ENCODE measurements around the gene TRAF1.

The TRAF1 gene

DNA sequence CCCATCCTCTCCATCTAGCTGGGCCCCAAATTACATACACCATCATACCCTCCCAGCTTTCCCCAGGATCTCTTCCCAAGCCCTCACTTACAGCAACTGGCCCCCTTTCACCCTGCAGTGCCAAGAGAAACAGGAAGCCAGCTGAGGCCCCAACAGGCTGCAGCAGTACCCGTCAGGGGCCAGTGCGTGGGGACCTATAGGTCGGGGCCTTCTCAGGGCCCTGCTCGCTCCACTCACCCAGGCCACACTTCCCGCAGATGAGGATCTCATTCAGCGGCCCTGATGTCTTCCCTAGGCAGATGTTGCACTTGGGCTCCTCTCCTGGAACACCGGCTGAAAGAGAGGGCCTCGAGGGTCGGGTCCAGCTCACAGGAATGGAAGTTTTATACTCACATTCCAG, 56.4 kb downstream of the TRAF1 start:
- DNase-seq (ENCODE audit: low read depth in 2 of 2), result no peak

DNA sequence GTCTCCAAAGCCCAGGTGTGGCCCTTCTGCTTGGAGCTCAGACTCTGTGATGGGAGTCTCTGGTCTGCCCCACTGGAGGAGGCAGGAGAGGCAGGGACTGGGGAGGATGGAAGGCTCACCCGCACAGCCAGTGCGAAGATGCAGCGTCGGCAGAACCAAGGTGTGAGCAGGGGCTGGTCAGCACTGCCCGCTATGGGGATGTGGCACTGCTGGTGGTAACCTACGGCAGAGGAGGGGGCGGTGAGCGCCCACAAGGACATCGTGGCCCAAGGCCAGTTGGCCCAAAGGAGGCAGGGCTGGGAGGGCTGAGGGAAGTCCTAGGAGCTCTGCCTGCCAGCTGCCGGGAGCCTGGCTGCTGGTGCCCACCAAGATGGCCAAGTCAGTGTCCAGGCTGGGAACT, 56.9 kb downstream of the TRAF1 start:
- DNase-seq (ENCODE audit: low read depth in 2 of 2), result no peak

DNA sequence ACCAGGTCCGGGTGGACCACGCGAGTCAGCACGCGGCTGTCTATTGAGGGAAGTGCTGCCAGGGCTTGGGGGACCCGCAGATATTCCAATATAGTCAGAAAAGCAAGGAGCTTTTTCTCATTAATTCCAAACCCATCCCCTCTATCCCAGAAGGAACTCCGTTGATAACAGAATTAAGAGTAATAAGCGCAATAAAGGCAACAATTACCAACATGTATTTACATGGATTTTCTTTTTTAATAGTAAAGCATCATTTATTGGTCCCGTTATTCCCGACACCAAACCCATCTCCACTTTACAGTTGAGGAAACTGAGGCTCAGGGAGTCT, 57.3 kb downstream of the TRAF1 start:
- DNase-seq (ENCODE audit: low read depth in 2 of 2), result no peak

DNA sequence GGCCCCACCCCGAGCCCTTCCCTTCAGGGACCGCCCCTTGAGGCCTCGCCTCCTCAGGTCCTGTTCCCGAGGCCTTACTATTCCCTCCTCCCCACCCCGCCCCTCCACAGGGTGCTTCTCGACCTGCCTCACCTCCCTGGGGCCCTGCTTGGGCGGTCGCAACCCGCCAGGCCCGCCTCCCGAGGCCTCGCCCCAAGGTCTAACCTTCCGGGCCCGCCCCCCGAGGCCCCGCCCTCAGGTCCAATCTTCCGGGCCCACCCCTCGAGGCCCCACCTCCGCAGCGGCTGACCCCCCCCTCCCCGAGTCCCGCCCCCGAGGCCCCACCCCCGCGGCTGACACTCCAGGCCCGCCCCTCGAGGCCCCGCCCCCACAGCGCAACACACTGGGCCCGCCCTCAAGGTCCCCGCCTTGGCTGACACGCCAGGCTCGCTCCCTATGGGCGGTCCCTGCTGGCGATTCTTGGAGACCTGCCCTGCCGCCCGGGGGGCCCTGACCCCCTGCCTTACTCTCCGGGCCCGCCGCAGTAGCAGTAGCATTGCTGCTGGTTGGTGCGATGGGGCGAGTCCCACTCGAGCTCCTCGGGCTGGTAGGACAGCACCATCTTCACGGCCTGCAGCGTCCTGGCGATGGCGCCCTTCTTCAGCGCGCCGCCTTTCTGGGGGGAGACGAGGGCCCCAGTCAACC, 57.8 kb downstream of the TRAF1 start:
- peak; percentile 79 for DNase-seq (ENCODE audit: low read depth in 2 of 2)

DNA sequence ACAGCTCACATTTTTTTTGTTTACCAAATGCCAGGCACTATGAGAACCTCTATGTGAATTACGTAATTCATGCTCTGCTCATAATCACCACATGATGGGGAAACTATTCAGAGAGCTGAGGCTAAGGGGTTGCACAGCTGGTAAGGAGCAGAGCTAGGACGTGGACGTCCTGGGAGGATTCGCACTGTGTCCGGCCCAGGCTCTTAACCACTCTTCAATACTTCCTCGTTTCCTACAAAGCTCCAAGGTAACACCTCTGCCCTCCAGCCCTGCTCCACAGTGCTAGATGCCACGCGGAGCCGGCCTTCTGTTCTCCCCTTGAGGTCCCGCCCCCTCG, 58.3 kb downstream of the TRAF1 start:
- DNase-seq (ENCODE audit: low read depth in 2 of 2), result peak in 1 of 2 experiments; percentile 34

DNA sequence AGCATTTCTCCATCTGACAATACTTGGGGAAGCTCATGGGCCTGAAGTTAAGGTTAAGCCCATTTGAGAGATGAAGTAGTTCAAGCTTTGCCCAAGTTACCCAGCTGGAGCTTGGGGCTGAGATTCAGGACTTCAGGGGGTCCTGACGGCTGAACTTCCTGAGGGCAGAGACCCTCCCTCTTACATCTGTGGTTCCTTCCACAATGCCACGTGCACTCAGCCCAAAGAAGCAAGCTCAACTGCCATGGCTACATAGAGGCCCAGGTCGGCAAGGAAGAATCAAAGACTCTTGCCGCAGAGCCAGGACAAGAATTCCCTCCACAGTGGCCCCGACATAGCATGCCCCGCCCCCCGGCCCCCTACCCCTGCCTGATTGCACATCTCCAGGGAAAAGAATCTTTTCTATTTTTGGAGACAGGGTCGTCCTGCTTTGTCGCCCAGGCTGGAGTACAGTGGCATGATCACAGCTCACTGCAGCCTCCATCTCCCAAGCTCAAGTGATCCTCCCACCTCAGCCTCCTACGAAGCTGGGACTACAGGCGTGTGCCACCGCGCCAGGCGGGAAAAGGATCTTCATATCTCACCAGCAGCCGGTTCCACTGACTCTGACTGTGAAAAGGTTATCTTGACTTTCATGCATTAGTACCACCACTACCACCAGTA, 58.8 kb downstream of the TRAF1 start:
- DNase-seq (ENCODE audit: low read depth in 2 of 2), result no peak

DNA sequence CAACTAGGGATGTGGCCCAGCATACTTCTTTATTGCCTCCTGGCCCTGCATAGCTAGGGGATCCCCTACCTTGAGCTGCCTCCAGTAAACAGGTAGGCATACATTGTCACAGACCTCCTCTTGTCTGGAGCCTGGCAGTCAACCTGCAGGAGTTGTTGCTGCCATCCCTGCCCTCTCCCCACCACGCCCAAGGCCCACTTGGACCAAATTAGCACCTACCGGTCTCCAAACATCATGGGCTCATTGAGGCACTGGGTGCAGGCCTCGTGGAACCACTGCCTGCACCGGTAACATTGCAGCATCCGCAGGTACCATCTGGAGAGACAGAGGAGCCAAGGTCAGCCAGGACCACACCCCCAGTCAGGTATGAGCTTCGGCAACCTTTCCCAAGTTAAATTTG, 59.9 kb downstream of the TRAF1 start:
- no peak for DNase-seq (ENCODE audit: low read depth in 2 of 2)

DNA sequence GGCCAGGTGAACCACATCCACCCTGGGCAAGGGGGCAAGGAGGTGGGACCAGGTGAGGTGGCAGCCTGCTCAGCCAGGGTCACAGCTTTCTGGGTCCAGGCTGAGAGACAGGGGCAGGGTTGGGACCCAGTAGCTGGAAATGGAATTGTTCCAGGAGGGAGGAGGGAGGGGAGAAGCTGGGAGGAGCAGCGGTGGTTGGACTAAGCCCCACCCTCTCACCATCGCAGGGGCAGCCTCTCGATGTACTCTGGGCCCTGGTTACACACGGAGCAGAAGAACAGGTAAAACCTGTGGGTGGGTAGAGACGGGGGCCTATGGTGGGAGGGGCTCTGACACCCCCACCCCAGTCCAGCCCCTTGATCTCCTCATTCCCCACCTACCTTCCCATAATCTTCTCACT, 60.8 kb downstream of the TRAF1 start:
- DNase-seq (ENCODE audit: low read depth in 2 of 2), result no peak

DNA sequence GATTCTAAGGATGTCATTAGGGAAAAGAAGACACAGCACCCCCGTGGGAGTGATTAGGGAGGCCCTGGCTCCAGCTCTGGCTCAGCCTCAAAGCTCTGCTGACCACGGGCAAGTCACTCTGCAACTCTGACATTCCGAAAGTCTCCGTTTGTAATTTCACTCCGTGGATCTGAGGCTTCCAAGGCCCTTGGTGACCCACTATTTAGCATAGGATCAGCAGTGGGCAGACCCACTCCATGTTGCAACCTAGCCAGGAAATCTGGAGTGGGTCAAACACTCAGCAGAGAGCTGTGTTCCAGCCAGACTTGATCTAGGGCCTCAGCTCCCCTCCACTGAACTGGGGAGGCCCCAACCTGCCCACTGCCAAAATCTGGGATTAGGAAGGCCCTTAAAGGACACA, 61.4 kb downstream of the TRAF1 start:
- DNase-seq (ENCODE audit: low read depth in 2 of 2), result no peak

DNA sequence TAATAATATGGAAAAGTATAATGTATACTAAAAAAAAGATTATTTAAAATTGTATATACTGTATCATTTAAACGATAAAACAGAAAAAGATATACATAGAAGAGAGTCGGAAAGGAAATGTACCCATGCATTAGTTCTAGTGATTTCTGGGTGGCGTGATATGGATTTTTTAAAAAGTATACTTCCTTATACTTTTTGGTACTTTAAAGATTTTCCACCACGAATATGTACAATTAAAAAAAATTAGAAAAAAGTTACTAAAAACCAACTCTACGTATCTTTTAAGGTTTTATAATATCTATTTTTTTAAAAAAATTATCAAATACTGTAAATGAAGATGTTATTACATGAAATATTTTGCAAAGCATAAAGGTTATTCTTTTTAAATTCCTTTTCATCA, 61.9 kb downstream of the TRAF1 start:
- DNase-seq (ENCODE audit: low read depth in 2 of 2), result no peak

DNA sequence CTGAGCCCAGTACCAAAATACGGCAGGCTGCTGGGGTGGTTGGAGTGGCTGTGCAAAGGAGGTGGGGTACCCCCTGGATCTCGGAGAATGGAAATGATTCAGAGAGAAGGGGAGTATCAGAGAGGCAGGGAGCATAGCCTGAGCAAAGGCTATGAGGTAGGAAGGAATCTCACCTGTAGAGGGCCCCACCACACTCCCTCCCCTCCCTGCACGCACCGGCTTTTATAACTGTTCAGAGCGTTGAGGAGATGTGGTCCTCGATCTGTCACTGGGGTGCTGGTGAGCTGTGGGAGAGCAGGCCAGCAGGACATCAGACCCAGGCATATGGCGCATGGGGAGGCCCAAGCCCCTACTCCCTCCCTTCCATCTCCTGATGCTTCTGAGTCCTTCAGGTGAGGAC, 62.8 kb downstream of the TRAF1 start:
- DNase-seq (ENCODE audit: low read depth in 2 of 2), result no peak

DNA sequence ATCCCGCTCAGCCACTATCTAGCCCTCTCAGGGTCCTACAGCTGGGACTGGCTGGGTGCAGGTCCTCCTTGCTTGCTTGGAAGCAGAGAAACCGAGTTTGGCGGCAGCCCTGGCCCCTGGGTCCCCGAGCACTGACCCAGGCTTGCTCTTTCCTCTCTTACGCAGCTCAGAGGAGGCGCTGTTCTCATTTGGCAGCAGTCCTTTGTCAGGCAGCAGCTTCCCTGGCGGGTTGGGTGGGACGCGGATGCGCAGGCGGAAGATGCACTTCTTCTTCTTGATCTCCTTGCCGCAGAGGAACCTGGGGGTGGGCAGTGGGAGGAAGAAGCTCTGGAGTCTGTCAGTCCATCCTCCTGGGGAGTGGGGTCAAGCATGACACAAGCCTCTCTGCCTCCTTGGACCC, 64.1 kb downstream of the TRAF1 start:
- DNase-seq (ENCODE audit: low read depth in 2 of 2), result no peak

DNA sequence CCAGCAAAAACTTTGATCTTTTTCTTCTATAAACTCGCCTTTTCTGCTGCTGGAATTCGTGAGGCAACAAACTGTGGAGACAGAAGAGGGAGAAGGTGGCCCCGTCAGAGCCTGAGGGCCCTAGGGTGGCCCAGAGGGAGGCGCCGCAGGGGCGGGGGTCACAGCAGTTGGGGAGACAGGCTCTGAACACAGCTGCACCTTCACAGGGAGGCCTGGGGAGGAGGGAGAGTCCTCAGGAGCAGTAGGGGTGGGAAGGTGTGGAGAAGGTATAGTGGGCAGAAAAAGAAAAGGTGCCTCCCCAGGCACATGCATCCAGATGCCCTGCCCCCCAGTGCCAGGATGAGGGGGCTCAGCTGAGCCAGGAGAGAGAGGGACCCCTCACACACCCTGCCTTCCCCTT, 64.7 kb downstream of the TRAF1 start:
- no peak for DNase-seq (ENCODE audit: low read depth in 2 of 2)

DNA sequence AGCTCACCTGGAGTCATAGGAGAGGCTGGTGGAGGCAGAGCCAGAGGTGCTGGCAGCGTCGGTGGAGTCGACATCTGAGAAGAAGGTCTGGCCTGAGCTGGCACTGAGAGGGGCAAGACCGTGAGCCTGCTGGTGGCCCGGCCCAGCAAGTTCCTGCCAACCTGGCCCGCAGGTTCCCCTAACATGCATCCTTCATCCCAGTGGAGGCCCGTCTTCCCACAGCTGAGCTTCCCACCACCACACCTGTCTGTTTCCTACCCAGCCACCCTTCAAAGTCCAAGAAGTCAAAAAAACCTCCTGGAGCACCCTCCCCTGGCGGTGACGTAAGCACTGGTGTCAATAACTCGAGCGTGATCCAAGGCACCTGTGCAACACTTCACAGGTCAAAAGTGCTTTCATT, 66.5 kb downstream of the TRAF1 start:
- DNase-seq (ENCODE audit: low read depth in 2 of 2), result no peak

DNA sequence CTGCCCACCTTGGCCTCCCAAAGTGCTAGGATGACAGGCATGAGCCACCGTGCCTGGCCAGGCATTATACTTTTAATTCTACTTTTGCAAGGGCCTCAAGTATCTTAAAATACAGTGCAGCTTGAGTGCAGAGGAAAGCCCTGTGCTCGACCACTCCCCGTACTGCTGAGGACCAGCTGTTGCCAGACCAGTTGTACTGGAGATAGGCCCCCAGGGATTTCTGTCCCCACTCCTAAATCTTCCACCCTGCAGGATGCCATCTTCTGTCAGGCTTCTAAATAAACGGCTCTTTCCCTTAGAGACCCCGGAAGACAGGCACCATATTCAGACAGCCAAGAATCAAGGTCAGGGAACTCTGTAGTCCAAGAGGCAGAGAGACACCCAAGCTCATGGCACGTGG, 67.2 kb downstream of the TRAF1 start:
- DNase-seq (ENCODE audit: low read depth in 2 of 2), result no peak

DNA sequence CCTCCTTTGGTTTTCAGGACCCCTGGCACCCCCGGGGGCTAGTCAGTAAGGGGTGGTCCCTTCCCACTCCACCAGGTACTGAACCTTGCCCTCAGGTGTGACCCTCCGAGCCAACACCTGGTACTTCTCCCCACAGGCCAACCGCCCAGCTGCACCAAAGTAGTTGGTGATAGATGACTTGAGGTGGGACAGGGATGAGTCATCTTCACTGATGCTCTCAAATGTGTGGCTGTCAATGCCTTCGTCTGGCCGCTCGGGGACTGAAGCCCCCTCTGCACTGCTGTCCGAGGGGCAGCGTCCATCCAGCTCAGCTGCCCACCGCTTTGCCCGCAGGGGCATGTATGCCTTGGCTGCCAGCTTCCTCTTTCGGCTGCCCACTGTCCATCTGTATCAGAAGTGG, 68.7 kb downstream of the TRAF1 start:
- no peak for DNase-seq (ENCODE audit: low read depth in 2 of 2)

DNA sequence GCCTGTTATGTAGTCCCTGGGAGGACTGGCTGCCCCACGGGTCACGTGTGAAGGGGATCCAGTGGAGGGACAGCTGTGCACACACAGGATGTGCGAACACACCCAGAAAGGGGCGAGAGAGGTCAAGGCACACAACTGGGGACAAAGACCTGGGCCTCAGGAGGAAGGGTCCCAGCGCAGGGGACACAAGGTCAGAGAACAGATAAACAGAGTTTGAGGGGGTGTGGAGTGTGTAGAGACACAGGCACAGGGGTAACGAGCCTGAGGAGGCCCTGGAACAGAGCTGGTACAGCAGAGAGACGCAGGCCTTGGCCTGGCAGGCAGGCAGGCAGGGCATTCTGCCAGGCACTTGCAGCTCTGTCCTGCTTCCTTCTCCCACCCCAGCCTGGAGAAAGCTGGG, 69.1 kb downstream of the TRAF1 start:
- DNase-seq (ENCODE audit: low read depth in 2 of 2), result no peak

DNA sequence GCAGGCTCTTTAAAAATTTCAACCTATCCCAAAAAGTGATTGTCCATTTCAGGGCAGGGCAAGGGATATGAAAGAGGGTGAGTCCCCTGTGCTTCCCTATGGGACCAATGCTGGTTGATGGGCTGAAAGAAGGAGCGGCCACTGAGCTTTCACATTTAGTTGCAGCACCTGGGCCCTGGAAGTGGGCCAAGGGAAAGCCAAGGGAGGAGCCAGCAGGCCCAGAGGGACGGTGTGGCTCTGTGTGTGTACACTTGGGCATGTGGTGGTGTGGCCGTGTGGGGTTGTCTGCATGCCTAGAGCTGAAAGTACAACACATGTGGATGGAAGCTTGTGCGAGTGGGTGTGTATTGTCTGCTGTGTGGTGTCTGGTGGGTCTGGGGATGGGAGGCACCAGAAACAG, 69.9 kb downstream of the TRAF1 start:
- no peak for DNase-seq (ENCODE audit: low read depth in 2 of 2)

DNA sequence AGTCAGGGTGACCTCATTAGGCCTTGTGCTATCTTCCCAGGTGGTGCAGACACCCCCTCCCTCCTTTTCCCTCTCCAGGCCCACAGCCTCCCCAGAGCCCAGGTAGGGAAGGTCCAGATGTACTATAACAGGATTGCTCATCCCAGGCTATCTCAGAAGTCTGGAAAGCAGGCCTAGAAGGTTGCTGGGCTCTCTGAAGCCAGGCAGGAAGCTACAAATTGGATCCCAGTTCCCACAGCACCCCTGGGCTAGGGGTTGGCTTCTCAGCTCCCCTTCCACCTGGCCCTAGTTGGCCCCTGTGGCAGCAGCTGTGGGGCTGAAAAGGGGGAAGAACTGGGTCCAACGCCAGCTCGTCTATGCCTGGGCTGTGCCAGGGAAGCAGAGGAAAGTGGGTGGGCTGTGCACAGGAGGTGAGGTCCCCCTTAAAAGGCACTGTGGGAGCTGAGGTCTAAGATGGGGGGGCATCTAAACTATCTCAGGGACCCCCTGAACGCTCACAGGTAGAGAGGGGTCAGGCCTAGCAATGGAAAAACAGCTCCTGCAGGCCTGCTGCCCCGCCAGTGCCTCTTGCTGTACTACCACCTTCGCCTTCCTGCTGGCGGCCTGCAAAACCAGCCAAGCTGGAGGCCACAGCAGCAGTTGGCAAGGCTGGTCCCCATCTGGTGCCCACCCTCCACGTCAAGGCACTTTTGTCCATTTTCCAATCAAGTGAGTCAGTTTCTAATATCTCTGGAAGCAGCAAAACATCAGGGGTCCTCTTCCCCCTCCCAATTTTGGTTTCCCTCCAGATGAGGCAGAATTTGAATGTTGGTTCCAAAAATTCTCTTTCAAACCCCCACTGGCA, 70.5 kb downstream of the TRAF1 start:
- no peak for DNase-seq (ENCODE audit: low read depth in 2 of 2)

DNA sequence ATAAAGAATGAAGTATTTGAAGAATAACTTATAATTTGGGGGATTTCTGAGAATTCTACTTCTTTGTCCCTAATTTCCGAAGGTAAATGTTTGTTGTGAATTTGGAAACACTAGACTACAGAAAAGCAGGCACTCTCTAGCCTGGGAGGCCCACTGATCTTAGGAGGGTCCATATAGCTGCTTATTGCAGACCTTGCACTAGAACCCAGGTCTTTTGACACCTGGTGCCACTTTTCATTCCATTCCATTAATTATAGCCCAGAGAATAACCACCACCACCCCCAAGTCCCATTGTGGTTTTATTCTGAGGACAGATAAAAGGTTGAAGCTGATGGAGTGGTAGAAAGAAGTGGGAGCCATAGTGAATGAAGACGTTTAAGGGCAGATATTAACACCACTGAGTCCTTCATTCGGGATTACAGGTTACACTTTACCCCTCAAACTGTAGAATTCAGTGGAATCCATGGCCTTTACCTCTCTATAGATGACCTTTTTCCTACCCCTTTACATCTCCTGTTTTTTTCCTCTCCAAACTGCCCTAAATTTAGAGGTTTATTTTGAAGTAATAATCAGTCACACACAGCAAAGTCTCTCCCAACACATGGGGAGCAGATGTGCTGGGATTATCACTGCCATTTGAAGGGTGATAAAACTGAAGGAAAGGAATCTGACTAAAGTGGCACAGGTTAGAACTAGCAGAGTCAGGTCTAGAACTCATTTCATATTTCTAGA, 71.8 kb downstream of the TRAF1 start:
- DNase-seq (ENCODE audit: low read depth in 2 of 2), result no peak

DNA sequence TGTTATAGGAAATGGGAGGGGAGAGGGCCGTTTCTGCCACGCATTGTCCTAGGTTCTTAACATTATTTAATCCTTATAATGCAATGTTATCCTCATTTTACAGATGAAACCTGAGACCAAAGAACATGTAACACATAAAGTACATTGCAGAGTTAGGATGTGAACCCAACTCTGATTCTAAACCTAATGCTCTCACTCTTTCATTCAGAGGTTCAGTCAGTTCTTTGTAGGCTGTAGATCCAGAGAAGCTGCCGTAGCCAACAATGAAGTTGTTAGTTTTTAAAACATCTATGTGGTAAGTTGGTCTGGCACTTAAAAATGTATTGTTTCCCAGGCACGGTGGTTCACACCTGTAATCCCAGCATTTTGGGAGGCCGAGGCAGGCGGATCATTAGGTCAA, 73.4 kb downstream of the TRAF1 start:
- no peak for DNase-seq (ENCODE audit: low read depth in 2 of 2)
